Bronchial epithelial cell (primary cell): Measurements from ENCODE around the gene UNC93A. TPM values are rescaled to one million over a fixed set of nuclear protein-coding genes. Genes with fewer than 3 reads are reported as not detected.
"Not testable (repeated sequence)": the region's sequence is repeated elsewhere in the genome, so short reads cannot be mapped to it uniquely, and the experiment has no call there.

Experiments
- DNase-seq: peaks from one replicate; pipeline ENCODE4 v3.0.0-alpha.2; 2010; ENCODE audit warnings: low read depth
- FAIRE-seq: peaks from 2 replicates; lab custom pipeline; 2011; peaks lifted over from hg19 to GRCh38; lab: Jason Lieb, UNC
- H3K27me3 ChIP-seq: 2 replicates; pipeline ENCODE4 v1.5.1; 2011; ENCODE audit warnings: low read length; ENCODE audit not compliant: control insufficient read depth, insufficient read depth
- H3K36me3 ChIP-seq: 2 replicates; pipeline ENCODE4 v1.5.1; 2011; ENCODE audit warnings: low read length; ENCODE audit not compliant: control insufficient read depth, insufficient read depth
- H3K4me3 ChIP-seq: 2 replicates; pipeline ENCODE4 v1.5.1; 2011; ENCODE audit warnings: mild to moderate bottlenecking, low read depth, low read length, control low read depth
- total RNA-seq: library from RNA; depleted of rRNA; stranded (reverse); fragments of >200 nt; gene quantifications from 2 replicates; pipeline ENCODE4 v1.2.1, GENCODE V29; 2014
- TF ChIP-seq, protein P1 (sequence below): IDR thresholded peaks from 2 replicates; pipeline ENCODE4 v1.5.1; 2011; ENCODE audit warnings: mild to moderate bottlenecking, moderate library complexity, low read length, control low read depth, inconsistent platforms; ENCODE audit not compliant: insufficient read depth, severe bottlenecking

UNC93A gene
- total RNA-seq, 1 donor from 2014 or later = not detected

GRCh38 chr6:167311286-167311685 is 20.2 kb downstream of the UNC93A start:
- FAIRE-seq = no peak
- TF ChIP-seq, protein P1, sequence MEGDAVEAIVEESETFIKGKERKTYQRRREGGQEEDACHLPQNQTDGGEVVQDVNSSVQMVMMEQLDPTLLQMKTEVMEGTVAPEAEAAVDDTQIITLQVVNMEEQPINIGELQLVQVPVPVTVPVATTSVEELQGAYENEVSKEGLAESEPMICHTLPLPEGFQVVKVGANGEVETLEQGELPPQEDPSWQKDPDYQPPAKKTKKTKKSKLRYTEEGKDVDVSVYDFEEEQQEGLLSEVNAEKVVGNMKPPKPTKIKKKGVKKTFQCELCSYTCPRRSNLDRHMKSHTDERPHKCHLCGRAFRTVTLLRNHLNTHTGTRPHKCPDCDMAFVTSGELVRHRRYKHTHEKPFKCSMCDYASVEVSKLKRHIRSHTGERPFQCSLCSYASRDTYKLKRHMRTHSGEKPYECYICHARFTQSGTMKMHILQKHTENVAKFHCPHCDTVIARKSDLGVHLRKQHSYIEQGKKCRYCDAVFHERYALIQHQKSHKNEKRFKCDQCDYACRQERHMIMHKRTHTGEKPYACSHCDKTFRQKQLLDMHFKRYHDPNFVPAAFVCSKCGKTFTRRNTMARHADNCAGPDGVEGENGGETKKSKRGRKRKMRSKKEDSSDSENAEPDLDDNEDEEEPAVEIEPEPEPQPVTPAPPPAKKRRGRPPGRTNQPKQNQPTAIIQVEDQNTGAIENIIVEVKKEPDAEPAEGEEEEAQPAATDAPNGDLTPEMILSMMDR = no peak

GRCh38 chr6:167311691-167312090 is 20.6 kb downstream of the UNC93A start:
- not testable (repeated sequence) for H3K36me3 ChIP-seq, DNase-seq, FAIRE-seq, H3K27me3 ChIP-seq, H3K4me3 ChIP-seq

More at GRCh38 chr6:167311286-167311685, 20.2 kb downstream of the UNC93A start:
- DNase-seq = no peak
- H3K36me3 ChIP-seq = no peaks in the 10 kb centered on the region
- no peaks in the 10 kb centered on the region for H3K27me3 ChIP-seq
- H3K4me3 ChIP-seq = no peak overlapping the region

GRCh38 chr6:167314180-167314821 is 23.2 kb downstream of the UNC93A start:
- Histone ChIP-seq H3K27me3 (no peaks in the 10 kb centered on the region), H3K36me3 (no peaks in the 10 kb centered on the region), H3K4me3 (no peak overlapping the region)
- no peak for FAIRE-seq
- TF ChIP-seq, protein P1 = no peak
- DNase-seq = no peak

- DNase-seq = no peak
- Histone ChIP-seq H3K4me3 (no peak overlapping the region), H3K27me3 (no peaks in the 10 kb centered on the region), H3K36me3 (no peaks in the 10 kb centered on the region)
- FAIRE-seq = no peak
- TF ChIP-seq, protein P1 = no peak
These were observed 26.1 kb downstream of the UNC93A start for GRCh38 chr6:167317172-167317571.

DNA sequence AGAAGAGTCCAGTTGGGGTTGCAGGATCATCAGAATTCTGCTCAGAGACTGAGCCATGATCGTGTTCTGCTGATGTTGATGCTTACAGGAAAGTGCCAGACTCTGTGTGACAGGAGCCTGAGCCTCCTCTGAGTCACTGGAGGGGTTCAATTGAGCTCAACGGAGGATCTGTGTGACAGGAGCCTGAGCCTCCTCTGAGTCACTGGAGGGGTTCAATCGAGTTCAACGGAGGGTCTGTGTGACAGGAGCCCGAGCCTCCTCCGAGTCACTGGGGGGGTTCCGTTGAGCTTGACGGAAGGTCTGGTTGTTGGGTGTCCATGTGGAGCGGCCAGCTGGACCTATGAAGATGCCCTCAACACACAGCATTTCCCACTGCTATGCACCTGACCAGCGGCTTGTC is 27.2 kb downstream of the UNC93A start:
- not testable (repeated sequence) for DNase-seq, FAIRE-seq, H3K36me3 ChIP-seq, H3K27me3 ChIP-seq, H3K4me3 ChIP-seq

DNA sequence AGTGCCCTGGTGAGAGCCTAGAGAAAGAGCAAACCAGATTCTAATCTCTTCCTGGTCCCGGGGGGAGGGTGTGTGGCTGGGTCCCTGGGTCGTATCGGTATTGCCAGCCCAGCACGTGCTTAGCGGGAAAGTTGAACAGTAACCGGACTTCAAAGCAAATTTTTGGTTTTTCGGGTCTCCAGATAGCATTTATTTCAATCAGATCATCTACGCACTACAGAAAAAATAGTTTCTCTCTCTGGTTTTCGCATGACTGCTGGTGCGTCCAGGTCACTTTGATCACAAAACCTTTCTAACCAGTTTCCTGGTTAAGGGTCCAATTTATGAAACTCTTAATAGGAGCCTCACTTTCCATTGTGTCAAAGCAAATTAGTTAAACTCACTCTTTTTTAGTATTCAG is 27.7 kb downstream of the UNC93A start:
- DNase-seq, FAIRE-seq, H3K27me3 ChIP-seq, H3K36me3 ChIP-seq, H3K4me3 ChIP-seq: not testable (repeated sequence)

DNA sequence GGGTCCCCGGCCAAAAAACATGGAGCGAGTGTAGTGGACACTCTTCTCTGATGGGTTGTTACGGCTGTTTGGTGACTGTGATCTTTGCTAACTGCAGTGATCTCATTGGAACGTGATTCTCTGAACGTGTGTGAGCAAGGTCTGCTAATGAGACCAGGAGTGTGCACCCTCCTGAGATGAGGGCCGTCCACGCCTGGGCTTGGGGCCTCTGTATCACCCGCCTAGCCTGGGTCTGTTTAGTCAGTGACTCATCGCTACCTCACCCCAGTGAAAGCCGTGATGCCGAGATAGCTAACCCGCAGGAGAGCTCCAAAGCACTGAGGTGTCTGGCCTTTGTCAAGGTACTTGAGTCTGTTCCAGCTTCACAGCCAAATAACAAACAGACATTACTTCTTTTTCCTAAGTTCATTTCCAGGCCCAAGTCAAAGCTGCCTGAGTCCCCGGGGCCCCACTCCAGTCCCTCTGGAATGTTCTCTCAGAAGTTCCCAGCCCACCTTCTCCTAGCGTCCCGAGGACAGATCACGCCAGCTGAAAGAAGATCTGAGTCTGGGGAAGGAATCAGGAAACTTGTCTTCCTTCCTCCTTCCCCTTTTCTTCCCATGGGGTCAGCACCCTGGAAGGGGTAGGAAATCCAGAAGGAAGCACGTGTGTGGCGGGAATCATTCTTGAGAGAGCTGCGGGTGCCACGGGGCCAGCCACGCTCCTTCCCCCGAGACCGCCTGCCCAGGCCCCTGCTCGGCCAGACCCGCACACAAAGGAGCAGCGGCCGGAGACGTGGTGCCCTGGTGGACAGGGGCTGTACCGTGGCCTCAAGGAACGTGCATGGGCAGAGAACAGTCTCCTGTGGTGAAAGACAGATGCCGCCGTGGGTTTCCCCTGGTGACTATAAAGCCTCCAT is 29.0 kb downstream of the UNC93A start:
- FAIRE-seq (peak; percentile 79), DNase-seq (peak; percentile 75)
- not testable (repeated sequence) for H3K4me3 ChIP-seq, H3K27me3 ChIP-seq, H3K36me3 ChIP-seq

- peak; percentile 31 for DNase-seq
- H3K4me3 ChIP-seq, H3K36me3 ChIP-seq, FAIRE-seq, H3K27me3 ChIP-seq: not testable (repeated sequence)
These were observed 29.6 kb downstream of the UNC93A start for GRCh38 chr6:167320754-167321056.

DNA sequence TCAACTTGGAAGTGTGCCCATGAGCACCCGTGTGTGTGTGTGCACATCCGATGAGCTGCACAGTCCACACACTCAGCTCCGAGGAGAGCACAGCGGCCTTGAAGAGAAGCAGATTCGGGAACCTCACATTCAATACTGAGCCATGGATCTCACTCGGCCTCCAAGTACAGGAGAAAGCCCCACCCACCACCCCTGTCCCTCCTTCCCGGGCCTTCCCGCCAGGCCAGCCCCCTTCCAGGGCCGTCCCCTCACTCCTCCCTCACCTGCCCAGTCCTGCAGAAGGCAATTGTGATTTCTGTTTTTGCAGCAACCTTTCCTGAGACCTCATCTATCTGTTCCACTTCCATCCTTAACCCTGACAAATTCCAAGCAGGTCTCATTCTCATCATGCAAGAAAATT is 30.1 kb downstream of the UNC93A start:
- not testable (repeated sequence) for H3K27me3 ChIP-seq, H3K4me3 ChIP-seq, FAIRE-seq, H3K36me3 ChIP-seq, DNase-seq
